ENCODE data around the gene CARD19. TPM values are rescaled to one million over a fixed set of nuclear protein-coding genes. Genes with fewer than 3 reads are reported as not detected.
"Not testable (repeated sequence)": the region's sequence is repeated elsewhere in the genome, so short reads cannot be mapped to it uniquely, and the experiment has no call there.

CARD19 gene
- total RNA-seq, 1 donor from 2014 or later: 13.2 TPM

DNA sequence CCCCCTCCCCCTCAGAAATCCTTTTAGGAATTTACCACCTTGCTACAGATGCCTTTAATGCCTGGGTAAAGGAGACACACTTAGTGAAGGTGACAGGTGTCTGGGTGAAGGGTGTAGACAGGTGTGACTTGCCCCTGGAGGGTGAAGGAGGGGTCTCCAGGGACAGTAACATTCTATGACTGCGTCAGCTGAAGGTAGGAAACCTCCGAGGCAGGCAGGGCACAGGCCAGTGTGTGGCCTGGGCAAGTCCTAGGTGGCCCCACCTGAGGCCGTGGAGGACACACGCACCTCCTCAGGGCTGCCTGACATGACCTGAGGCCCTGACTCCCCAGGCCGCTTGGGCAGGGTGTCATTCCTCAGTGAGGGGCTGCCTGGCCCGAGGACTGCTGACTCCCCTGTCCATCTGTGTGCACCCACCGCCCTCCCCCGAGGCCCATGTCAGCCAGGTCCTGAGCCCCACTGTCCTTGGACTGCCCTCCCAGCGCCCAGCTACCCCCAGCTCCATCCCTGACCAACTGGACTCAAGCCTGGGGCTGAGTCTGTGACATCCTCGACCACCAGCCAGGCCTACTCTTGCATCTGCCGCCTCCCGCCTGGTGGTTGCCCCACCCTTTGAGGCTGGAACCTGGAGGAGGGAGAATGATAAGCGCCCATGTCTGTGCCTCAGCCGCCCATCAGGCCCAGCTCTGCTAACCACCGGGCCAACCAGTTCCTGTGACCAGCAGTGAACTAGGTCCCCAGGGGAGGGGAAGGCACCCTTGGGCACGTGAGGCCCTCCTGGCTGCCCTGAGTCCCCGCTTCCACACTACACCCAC lies 18.4 kb downstream of the CARD19 start:
- Mint-ChIP-seq H3K27ac (ENCODE audit: unreplicated experiment) (no peak overlapping the region), H3K27me3 (ENCODE audit: unreplicated experiment) (peaks cover 5% of the 10 kb centered on the region), H3K36me3 (ENCODE audit: low read depth, unreplicated experiment) (peaks cover 3% of the 10 kb centered on the region), H3K4me1 (ENCODE audit: unreplicated experiment) (no peaks in the 10 kb centered on the region), H3K9me3 (ENCODE audit: unreplicated experiment) (no peaks in the 10 kb centered on the region), H3K4me3 (ENCODE audit: unreplicated experiment) (no peak overlapping the region)
- DNase-seq (ENCODE audit: low spot score): no peak
- TF ChIP-seq, protein P1, sequence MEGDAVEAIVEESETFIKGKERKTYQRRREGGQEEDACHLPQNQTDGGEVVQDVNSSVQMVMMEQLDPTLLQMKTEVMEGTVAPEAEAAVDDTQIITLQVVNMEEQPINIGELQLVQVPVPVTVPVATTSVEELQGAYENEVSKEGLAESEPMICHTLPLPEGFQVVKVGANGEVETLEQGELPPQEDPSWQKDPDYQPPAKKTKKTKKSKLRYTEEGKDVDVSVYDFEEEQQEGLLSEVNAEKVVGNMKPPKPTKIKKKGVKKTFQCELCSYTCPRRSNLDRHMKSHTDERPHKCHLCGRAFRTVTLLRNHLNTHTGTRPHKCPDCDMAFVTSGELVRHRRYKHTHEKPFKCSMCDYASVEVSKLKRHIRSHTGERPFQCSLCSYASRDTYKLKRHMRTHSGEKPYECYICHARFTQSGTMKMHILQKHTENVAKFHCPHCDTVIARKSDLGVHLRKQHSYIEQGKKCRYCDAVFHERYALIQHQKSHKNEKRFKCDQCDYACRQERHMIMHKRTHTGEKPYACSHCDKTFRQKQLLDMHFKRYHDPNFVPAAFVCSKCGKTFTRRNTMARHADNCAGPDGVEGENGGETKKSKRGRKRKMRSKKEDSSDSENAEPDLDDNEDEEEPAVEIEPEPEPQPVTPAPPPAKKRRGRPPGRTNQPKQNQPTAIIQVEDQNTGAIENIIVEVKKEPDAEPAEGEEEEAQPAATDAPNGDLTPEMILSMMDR (IDR thresholded peaks at IDR 0.05; ENCODE audit: unreplicated experiment): no peak

DNA sequence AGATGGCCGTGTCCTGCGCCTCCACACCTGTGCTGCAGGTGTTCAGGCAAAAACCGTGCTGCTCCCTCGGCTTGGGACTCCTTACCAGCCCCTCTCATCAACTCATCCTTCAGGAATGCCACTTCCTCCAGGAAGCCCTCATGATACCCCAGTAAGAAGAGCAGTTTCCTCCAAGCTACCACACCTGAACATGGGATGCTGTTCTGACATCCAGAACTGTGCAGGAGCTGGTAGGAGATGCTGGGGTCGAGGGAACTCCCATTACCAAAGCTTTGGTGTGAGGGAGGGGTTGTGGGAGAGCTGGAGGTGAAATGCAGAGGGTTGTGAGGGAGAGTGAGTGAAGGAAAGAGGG lies 18.9 kb downstream of the CARD19 start:
- H3K36me3 Mint-ChIP-seq (ENCODE audit: low read depth, unreplicated experiment): peaks cover 3% of the 10 kb centered on the region
- H3K9me3 Mint-ChIP-seq (ENCODE audit: unreplicated experiment): no peaks in the 10 kb centered on the region
- DNase-seq (ENCODE audit: low spot score): no peak
- no peak overlapping the region for H3K27ac Mint-ChIP-seq (ENCODE audit: unreplicated experiment)
- H3K27me3 Mint-ChIP-seq (ENCODE audit: unreplicated experiment): peaks cover 5% of the 10 kb centered on the region
- no peak overlapping the region for H3K4me3 Mint-ChIP-seq (ENCODE audit: unreplicated experiment)
- TF ChIP-seq, protein P1 (IDR thresholded peaks at IDR 0.05; ENCODE audit: unreplicated experiment): no peak
- H3K4me1 Mint-ChIP-seq (ENCODE audit: unreplicated experiment): no peaks in the 10 kb centered on the region

DNA sequence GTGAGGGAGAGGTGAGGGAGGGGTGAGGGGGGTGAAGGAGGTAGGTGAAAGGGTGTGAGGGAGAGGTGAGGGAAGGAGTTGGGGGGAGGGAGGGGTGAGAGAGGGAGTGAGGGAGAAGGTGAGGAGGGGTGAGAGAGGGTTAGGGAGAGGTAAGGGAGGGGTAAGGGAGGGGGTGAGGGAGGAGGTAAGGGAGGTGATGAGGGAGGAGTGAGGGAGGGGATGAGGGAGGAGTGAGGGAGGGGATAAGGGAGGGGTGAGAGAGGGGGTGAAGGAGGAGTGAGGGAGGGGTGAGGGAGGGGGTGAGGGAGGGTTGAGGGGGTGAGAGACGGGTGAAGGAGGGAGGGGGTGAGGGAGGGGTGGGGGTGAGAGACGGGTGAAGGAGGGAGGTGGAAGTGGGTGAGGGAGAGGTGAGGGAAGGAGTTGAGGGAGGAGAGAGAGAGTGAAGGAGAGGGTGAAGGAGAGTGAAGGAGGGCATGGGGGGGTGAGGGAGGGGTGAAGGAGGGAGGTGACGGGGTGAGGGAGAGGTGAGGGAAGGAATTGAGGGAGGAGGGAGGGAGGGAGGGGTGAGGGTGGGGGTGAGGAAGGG lies 19.6 kb downstream of the CARD19 start:
- no peak for DNase-seq (ENCODE audit: low spot score)
- H3K27ac Mint-ChIP-seq (ENCODE audit: unreplicated experiment): no peak overlapping the region
- H3K4me3 Mint-ChIP-seq (ENCODE audit: unreplicated experiment): no peak overlapping the region
- no peaks in the 10 kb centered on the region for H3K9me3 Mint-ChIP-seq (ENCODE audit: unreplicated experiment)
- H3K36me3 Mint-ChIP-seq (ENCODE audit: low read depth, unreplicated experiment): peaks cover 3% of the 10 kb centered on the region
- H3K27me3 Mint-ChIP-seq (ENCODE audit: unreplicated experiment): peaks cover 5% of the 10 kb centered on the region
- H3K4me1 Mint-ChIP-seq (ENCODE audit: unreplicated experiment): no peaks in the 10 kb centered on the region
- TF ChIP-seq, protein P1 (IDR thresholded peaks at IDR 0.05; ENCODE audit: unreplicated experiment): no peak

DNA sequence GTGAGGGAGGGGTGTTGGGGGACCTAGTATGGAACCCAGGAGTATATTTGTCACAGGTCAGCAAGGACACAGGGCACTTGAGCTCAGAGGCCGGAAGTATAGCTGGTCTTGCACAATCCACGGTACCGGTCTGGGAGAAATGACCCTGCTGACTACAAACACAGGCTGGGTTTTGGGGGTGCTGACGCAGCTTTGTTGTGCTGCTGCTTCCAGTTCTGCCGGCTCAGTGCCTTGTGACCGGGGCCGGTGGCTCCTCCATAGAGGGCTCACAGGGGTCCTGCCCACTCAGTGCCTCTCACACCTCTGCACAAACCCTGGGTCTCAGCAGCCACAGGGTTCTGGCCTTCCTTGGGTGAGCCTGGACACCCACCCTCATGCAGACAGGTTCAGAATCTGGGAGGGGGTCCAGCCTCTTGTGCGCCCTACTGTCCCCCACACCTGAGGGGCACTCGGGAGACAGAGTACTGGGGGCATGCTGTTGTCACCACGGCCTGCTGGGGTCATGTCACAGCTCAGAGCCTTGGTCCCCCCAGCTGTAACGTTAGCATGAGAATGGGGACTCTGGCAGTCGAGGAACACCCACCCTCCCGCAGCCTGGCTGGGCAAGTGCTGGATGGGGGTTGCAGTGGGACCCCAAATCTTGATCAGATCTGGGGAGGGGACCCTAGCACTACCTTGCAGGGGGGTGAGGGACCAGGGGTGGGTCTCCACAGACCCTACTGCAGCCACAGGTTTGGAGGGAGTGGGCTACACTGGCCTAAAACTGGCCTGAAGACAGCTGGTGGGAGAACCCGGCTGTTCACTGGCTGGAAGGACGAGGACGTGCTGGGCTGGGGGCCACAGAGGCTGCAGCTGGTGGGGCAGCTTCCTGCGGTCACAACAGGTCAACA lies 20.3 kb downstream of the CARD19 start:
- Mint-ChIP-seq H3K4me3 (ENCODE audit: unreplicated experiment) (no peak overlapping the region), H3K4me1 (ENCODE audit: unreplicated experiment) (no peaks in the 10 kb centered on the region), H3K27ac (ENCODE audit: unreplicated experiment) (no peak overlapping the region), H3K9me3 (ENCODE audit: unreplicated experiment) (no peaks in the 10 kb centered on the region), H3K27me3 (ENCODE audit: unreplicated experiment) (peaks cover 5% of the 10 kb centered on the region), H3K36me3 (ENCODE audit: low read depth, unreplicated experiment) (no peaks in the 10 kb centered on the region)
- TF ChIP-seq, protein P1 (IDR thresholded peaks at IDR 0.05; ENCODE audit: unreplicated experiment): no peak
- DNase-seq (ENCODE audit: low spot score): no peak

DNA sequence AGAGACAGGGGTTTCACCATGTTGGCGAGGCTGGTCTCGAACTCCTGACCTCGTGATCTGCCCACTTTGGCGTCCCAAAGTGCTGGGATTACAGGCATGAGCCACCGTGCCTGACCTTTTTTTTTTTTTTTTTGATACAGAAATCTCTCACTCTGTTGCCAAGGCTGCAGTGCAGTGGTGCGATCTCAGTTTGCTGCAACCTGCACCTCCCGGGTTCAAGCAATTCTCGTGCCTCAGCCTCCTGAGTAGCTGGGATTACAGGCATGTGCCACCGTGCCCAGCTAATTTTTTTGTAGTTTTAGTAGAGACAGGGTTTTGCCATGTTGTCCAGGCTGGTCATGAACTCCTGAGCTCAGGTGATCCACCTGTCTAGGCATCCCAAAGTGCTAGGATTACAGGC lies 21.5 kb downstream of the CARD19 start:
- DNase-seq (ENCODE audit: low spot score); H3K36me3 Mint-ChIP-seq (ENCODE audit: low read depth, unreplicated experiment); H3K27ac Mint-ChIP-seq (ENCODE audit: unreplicated experiment); H3K27me3 Mint-ChIP-seq (ENCODE audit: unreplicated experiment); H3K4me3 Mint-ChIP-seq (ENCODE audit: unreplicated experiment); H3K9me3 Mint-ChIP-seq (ENCODE audit: unreplicated experiment); H3K4me1 Mint-ChIP-seq (ENCODE audit: unreplicated experiment): not testable (repeated sequence)

Data from endothelial cell (in vitro differentiated cells).